Ovary (tissue), 10 donors: ENCODE results near the gene FAM163B. TPM values are rescaled to one million over a fixed set of nuclear protein-coding genes. Genes with fewer than 3 reads are reported as not detected.

Source experiments
- DNase-seq, 5 donors: peaks; one replicate each; pipeline ENCODE4 v3.0.0-alpha.2; 2019 to 2020
- H3K27ac ChIP-seq, 2 donors: fragments of 200-600 bp; one replicate each; pipeline versions ENCODE4 v1.5.1 to v1.8.0; 2019 to 2022
- H3K27me3 ChIP-seq: fragments of 200-600 bp; one replicate; pipeline ENCODE4 v1.8.0; 2022
- H3K36me3 ChIP-seq: fragments of 200-600 bp; sonication (generic); one replicate; pipeline ENCODE4 v1.5.1; 2019
- H3K4me1 ChIP-seq: one replicate; pipeline ENCODE4 v1.8.1; 2013; ENCODE audit warnings: mild to moderate bottlenecking, moderate library complexity; ENCODE audit not compliant: insufficient read depth
- H3K4me3 ChIP-seq: fragments of 200-600 bp; sonication (generic); one replicate; pipeline ENCODE4 v1.5.1; 2017
- H3K9me3 ChIP-seq, 2 donors: fragments of 200-600 bp in 1 of 2; sonication (generic) in 1 of 2; one replicate each; pipeline versions ENCODE4 v1.5.1 to v1.8.1; 2013 to 2019; ENCODE audit warnings: mild to moderate bottlenecking in 1 of 2, moderate library complexity in 1 of 2
- EP300 ChIP-seq: sonication (generic); formaldehyde crosslinking; IDR thresholded peaks from one replicate; pipeline ENCODE4 v1.6.1; 2017; ENCODE audit warnings: antibody characterized with exemption
- POLR2A ChIP-seq: fragments of 450-650 bp; IDR thresholded peaks from one replicate; pipeline ENCODE4 v1.6.1; 2017; ENCODE audit warnings: antibody characterized with exemption, mild to moderate bottlenecking, moderate library complexity
- WGBS, 3 donors: extraction: QIAGEN DNeasy Blood & Tissue Kit in 1 of 3; methylation state at CpG; one replicate each; pipeline versions ENCODE4 v1.1.5 to v1.1.7; 2013 to 2017; 5-methylcytosine and 5-hydroxymethylcytosine counted together
- intact Hi-C, 4 donors: fragments of 100-400 bp; cut with DNase I; formaldehyde crosslinking; loops; one replicate each; pipeline versions ENCODE4 v1.11.0 to v1.15.1; 2022 to 2023
- long read RNA-seq, 3 donors: library from polyadenylated mRNA in 2 of 3; unstranded in 2 of 3; transcript quantifications; one replicate each; pipeline ENCODE4 v2.0.0 and lab custom pipeline, GENCODE V29; 2021 to 2026
- polyA plus RNA-seq, 2 donors: library from polyadenylated mRNA; stranded (reverse); fragments of 200-250 nt in 1 of 2; fragments of 350-450 nt in 1 of 2; fragmentation: Illumina TruSeq in 1 of 2; extraction: RNeasy Lipid Tissue Mini Kit (QIAGEN cat#74804) in 1 of 2; gene quantifications; one replicate each; pipeline ENCODE4 v1.2.3, GENCODE V29; 2013 to 2014
- total RNA-seq, 7 donors: library from RNA; depleted of rRNA in 2 of 7; stranded (reverse); fragments of >200 nt in 2 of 7; fragmentation: NEBNext Ultra II Directional in 3 of 7; extraction: Animal tissue kit (Norgen Biotek cat#: 25700) in 3 of 7; gene quantifications; one replicate each; pipeline versions ENCODE4 v1.1.0 to v1.2.4, GENCODE V29; 2016 to 2023
- TF ChIP-seq, protein P1 (sequence below), 3 donors: fragments of 450-650 bp in 2 of 3; fragments of 200-600 bp in 1 of 3; IDR thresholded peaks; one replicate each; pipeline versions ENCODE4 v1.5.1 to v1.8.0; 2016 to 2022; ENCODE audit warnings: antibody characterized with exemption in 3 of 3, mild to moderate bottlenecking in 1 of 3
- donor health status: DM: no; HTN: no; CAD: no; lungs with moderate emphysema.
- donor health status: DM: no; HTN: no; CAD: no.
- donor health status: Bipolar disorder and iron deficiency.
- donor health status: DM: yes; HTN: yes; CAD: no.
- donor health status: DM: no; HTN: no; CAD: no.
- donor health status: DM: yes; HTN: yes; CAD: no.

FAM163B gene
- total RNA-seq, result under 1 TPM in 1 of 7 donors, not detected in 6; 0.30 TPM
- under 1 TPM in 1 of 2 donors, not detected in 1; 0.21 TPM for polyA plus RNA-seq
- long read RNA-seq, donor 1, result 0 reads
- long read RNA-seq, donor 2, result 0 reads
- long read RNA-seq, donor 3, result 0 reads

- WGBS, 3 donors, result 5 to 9% (median 9%) methylated on average over 46 to 61 of the region's 61 CpGs
- no peaks in the 10 kb centered on the region for H3K36me3 ChIP-seq
- no peak within 1 kb of the TSS for H3K27ac ChIP-seq
- no peak within 1 kb of the TSS for H3K4me3 ChIP-seq
- TF ChIP-seq EP300 (no peak), POLR2A (no peak)
- TF ChIP-seq, protein P1, sequence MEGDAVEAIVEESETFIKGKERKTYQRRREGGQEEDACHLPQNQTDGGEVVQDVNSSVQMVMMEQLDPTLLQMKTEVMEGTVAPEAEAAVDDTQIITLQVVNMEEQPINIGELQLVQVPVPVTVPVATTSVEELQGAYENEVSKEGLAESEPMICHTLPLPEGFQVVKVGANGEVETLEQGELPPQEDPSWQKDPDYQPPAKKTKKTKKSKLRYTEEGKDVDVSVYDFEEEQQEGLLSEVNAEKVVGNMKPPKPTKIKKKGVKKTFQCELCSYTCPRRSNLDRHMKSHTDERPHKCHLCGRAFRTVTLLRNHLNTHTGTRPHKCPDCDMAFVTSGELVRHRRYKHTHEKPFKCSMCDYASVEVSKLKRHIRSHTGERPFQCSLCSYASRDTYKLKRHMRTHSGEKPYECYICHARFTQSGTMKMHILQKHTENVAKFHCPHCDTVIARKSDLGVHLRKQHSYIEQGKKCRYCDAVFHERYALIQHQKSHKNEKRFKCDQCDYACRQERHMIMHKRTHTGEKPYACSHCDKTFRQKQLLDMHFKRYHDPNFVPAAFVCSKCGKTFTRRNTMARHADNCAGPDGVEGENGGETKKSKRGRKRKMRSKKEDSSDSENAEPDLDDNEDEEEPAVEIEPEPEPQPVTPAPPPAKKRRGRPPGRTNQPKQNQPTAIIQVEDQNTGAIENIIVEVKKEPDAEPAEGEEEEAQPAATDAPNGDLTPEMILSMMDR (IDR thresholded peaks at IDR 0.05), result no peak
- DNase-seq, result peak; percentile 40 to 81 (median 69)
- H3K4me1 ChIP-seq, result peaks cover 5% of the 10 kb centered on the region
- H3K27me3 ChIP-seq, result no peaks in the 10 kb centered on the region
- intact Hi-C loops, result no loop called here
- no peaks in the 10 kb centered on the region for H3K9me3 ChIP-seq
These were observed at the start of gene FAM163B for GRCh38 chr9:133609311-133610098. FAM163B (minus strand) TSS chr9:133609389; CDS start chr9:133580223, 29,166 bp downstream.

GRCh38 chr9:133657120-133657661 is 48.0 kb upstream of the FAM163B start:
- peaks cover 11% of the 10 kb centered on the region for H3K4me1 ChIP-seq
- WGBS, 3 donors, result 57 to 71% (median 71%) methylated on average over 13 of the region's 13 CpGs
- H3K27me3 ChIP-seq, result no peaks in the 10 kb centered on the region
- peak in 1 of 5 donors; percentile 32 for DNase-seq
- H3K27ac ChIP-seq, result no peak overlapping the region
- intact Hi-C loops, result no loop called here
- H3K4me3 ChIP-seq, result no peak overlapping the region
- TF ChIP-seq EP300, result no peak
- TF ChIP-seq, protein P1 (IDR thresholded peaks at IDR 0.05), result peak in 2 of 3 donors; percentile 27 to 41
- H3K9me3 ChIP-seq, result no peaks in the 10 kb centered on the region
- no peaks in the 10 kb centered on the region for H3K36me3 ChIP-seq

DNA sequence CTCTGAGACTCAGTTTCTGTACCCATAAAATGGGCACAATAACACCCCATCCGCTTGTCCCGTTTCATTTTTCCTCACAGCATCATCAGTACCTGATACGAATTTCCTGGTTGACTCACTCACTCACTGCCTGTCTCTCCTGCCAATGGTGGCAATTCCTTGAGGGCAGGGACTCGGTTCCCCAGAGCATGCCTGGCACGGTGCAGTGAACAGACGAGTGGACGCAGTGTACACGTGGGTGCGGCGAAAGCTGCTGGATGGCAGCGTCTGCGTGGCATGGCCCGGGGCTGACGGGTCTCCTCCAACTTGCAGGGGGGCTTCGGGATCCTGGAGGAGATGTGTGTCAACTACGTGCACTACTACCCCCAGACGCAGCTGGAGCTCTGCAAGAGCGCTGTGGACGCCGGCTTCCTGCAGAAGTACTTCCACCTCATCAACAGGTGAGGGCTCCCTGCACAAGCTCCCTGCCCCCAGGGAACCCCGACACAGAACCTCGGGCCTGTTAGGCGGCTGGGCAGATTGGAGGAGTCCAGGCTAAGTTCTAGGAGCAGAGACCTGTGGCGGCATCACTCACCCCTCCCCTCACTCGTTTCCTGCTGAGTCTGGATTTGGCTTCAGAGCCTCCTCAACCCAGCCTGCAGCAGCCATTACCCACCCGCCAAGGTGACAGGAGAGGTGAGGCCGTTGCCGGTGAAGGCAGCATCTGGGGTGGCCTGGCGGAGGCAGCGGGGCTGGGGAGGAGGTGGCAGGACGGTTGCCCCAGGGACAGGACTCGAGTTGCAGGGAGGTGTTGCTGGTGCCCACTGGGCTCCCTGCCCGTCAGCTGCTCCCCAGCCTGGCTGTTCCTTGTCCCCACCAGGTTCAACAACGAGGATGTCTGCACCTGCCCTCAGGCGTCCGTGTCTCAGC is 47.3 kb upstream of the FAM163B start:
- H3K27ac ChIP-seq, result no peak overlapping the region
- peaks cover 11% of the 10 kb centered on the region for H3K4me1 ChIP-seq
- no peak overlapping the region for H3K4me3 ChIP-seq
- H3K27me3 ChIP-seq, result no peaks in the 10 kb centered on the region
- H3K9me3 ChIP-seq, result no peaks in the 10 kb centered on the region
- WGBS, 3 donors, result 54 to 69% (median 66%) methylated on average over 36 of the region's 36 CpGs
- intact Hi-C loops, result no loop called here
- no peaks in the 10 kb centered on the region for H3K36me3 ChIP-seq
- no peak for DNase-seq
- TF ChIP-seq POLR2A, result no peak
- no peak for TF ChIP-seq EP300
- TF ChIP-seq, protein P1 (IDR thresholded peaks at IDR 0.05), result no peak

DNA sequence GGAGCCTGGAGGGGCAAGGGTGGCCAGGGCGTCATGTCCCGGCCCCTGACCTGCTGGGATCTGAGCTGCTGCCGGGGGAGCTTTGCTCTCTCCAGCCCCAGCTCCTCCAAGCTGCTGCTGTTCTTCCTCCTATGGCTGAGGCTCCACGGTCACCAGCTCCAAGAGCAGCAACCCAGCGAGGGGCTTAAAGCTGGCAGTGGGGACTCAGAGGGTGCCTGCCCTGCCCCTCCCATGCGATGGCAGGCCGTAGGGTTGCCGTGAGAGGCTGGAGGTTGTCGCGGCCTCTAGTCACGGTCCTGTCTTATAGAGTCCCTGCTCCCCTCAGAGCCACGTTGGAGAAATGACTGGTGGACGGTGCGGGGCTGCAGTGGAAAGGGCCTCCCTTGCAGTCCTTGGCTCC is 46.5 kb upstream of the FAM163B start:
- intact Hi-C loops, result no loop called here
- Histone ChIP-seq H3K36me3 (no peaks in the 10 kb centered on the region), H3K27ac (no peak overlapping the region), H3K4me1 (peaks cover 11% of the 10 kb centered on the region), H3K9me3 (no peaks in the 10 kb centered on the region), H3K27me3 (no peaks in the 10 kb centered on the region), H3K4me3 (no peak overlapping the region)
- 52 to 55% (median 53%) methylated on average over 14 of the region's 14 CpGs for WGBS, 3 donors
- TF ChIP-seq EP300 (no peak), POLR2A (no peak)
- TF ChIP-seq, protein P1 (IDR thresholded peaks at IDR 0.05), result no peak
- no peak for DNase-seq
